Activated CD4-positive, CD25-positive, alpha-beta regulatory T cell treated with anti-CD3 and anti-CD28 coated beads, Interleukin-2, amount 50 U/mL, for 24 hours (primary cell): ENCODE measurements around the gene LTBP1.

Source experiments
- ATAC-seq, 2 donors: fragments of 150-1000 bp; cut with Tn5 transposase; one replicate each; pipeline ENCODE4 v1.10.0; 2021; ENCODE audit warnings: mild to moderate bottlenecking in 1 of 2, moderate library complexity in 1 of 2

Gene LTBP1

GRCh38 chr2:33205693-33206434, 259.1 kb downstream of the LTBP1 start:
- no peak for ATAC-seq

- no peak for ATAC-seq
Observed at GRCh38 chr2:33207151-33207740, 260.5 kb downstream of the LTBP1 start.

GRCh38 chr2:33208400-33208799, 261.6 kb downstream of the LTBP1 start:
- no peak for ATAC-seq

- no peak for ATAC-seq
Observed at GRCh38 chr2:33209976-33210375, 263.2 kb downstream of the LTBP1 start.

- no peak for ATAC-seq
Observed at GRCh38 chr2:33210626-33211025, 263.9 kb downstream of the LTBP1 start.

- ATAC-seq = no peak
Observed at GRCh38 chr2:33212151-33212550, 265.4 kb downstream of the LTBP1 start.

- ATAC-seq = no peak
Observed at GRCh38 chr2:33213244-33213643, 266.5 kb downstream of the LTBP1 start.

- ATAC-seq = no peak
Observed at GRCh38 chr2:33213648-33214047, 266.9 kb downstream of the LTBP1 start.

- no peak for ATAC-seq
Observed at GRCh38 chr2:33214436-33214835, 267.7 kb downstream of the LTBP1 start.

- no peak for ATAC-seq
Observed at GRCh38 chr2:33214857-33215256, 268.1 kb downstream of the LTBP1 start.

GRCh38 chr2:33215299-33215698, 268.5 kb downstream of the LTBP1 start:
- no peak for ATAC-seq

GRCh38 chr2:33215983-33216382, 269.2 kb downstream of the LTBP1 start:
- no peak for ATAC-seq

GRCh38 chr2:33216508-33217182, 269.9 kb downstream of the LTBP1 start:
- no peak for ATAC-seq

GRCh38 chr2:33217406-33217805, 270.7 kb downstream of the LTBP1 start:
- ATAC-seq = no peak

- ATAC-seq = no peak
Observed at GRCh38 chr2:33219114-33219513, 272.4 kb downstream of the LTBP1 start.

- ATAC-seq = no peak
Observed at GRCh38 chr2:33219850-33220275, 273.1 kb downstream of the LTBP1 start.

GRCh38 chr2:33220533-33220932, 273.8 kb downstream of the LTBP1 start:
- ATAC-seq = no peak

GRCh38 chr2:33221046-33221784, 274.5 kb downstream of the LTBP1 start:
- no peak for ATAC-seq

GRCh38 chr2:33222309-33222708, 275.6 kb downstream of the LTBP1 start:
- ATAC-seq = no peak

GRCh38 chr2:33223856-33224255, 277.1 kb downstream of the LTBP1 start:
- ATAC-seq = no peak

GRCh38 chr2:33225350-33225749, 278.6 kb downstream of the LTBP1 start:
- ATAC-seq = no peak

- no peak for ATAC-seq
Observed at GRCh38 chr2:33226546-33226945, 279.8 kb downstream of the LTBP1 start.

- ATAC-seq = no peak
Observed at GRCh38 chr2:33229646-33230045, 282.9 kb downstream of the LTBP1 start.
